Tibial nerve (tissue), 4 donors: ENCODE measurements around the gene EPGN. TPM values are rescaled to one million over a fixed set of nuclear protein-coding genes. Genes with fewer than 3 reads are reported as not detected.

ENCODE experiments used
- DNase-seq, 2 donors: peaks; one replicate each; pipeline ENCODE4 v3.0.0-alpha.2; 2019; ENCODE audit warnings: low spot score in 2 of 2
- H3K27ac ChIP-seq, 4 donors: fragments of 200-600 bp; sonication (generic) in 3 of 4; one replicate each; pipeline ENCODE4 v1.5.1; 2017 to 2019; ENCODE audit warnings: mild to moderate bottlenecking in 1 of 4
- H3K27me3 ChIP-seq, 2 donors: fragments of 200-600 bp; sonication (generic) in 1 of 2; one replicate each; pipeline versions ENCODE4 v1.5.1 to v1.6.0; 2017 to 2019
- H3K36me3 ChIP-seq, 3 donors: fragments of 200-600 bp; sonication (generic); one replicate each; pipeline ENCODE4 v1.5.1; 2018 to 2019
- H3K4me1 ChIP-seq, 4 donors: fragments of 200-600 bp; sonication (generic) in 3 of 4; one replicate each; pipeline ENCODE4 v1.5.1; 2017 to 2019
- H3K4me3 ChIP-seq, 4 donors: fragments of 200-600 bp; sonication (generic) in 3 of 4; one replicate each; pipeline ENCODE4 v1.5.1; 2017 to 2019; ENCODE audit warnings: mild to moderate bottlenecking in 1 of 4, moderate library complexity in 1 of 4
- H3K9me3 ChIP-seq, 4 donors: fragments of 200-600 bp; sonication (generic) in 3 of 4; one replicate each; pipeline ENCODE4 v1.5.1; 2017 to 2019
- CTCF ChIP-seq, 5 experiments: fragments of 200-600 bp in 3 of 5; fragments of 450-650 bp in 2 of 5; sonication (generic) in 3 of 5; IDR thresholded peaks; one replicate each; pipeline ENCODE4 v1.5.1; 2016 to 2019; ENCODE audit warnings: antibody characterized with exemption in 5 of 5, mild to moderate bottlenecking in 3 of 5, moderate library complexity in 2 of 5
- EP300 ChIP-seq, 2 donors: sonication (generic); formaldehyde crosslinking; IDR thresholded peaks; one replicate each; pipeline ENCODE4 v1.6.1; 2017; ENCODE audit warnings: antibody characterized with exemption in 2 of 2, mild to moderate bottlenecking in 1 of 2
- POLR2A ChIP-seq, 2 donors: fragments of 450-650 bp; IDR thresholded peaks; one replicate each; pipeline ENCODE4 v1.6.1; 2017; ENCODE audit warnings: antibody characterized with exemption in 2 of 2, mild to moderate bottlenecking in 2 of 2, moderate library complexity in 2 of 2
- WGBS, 2 donors: methylation state at CpG; one replicate each; pipeline ENCODE4 v1.1.5; 2018; 5-methylcytosine and 5-hydroxymethylcytosine counted together
- total RNA-seq, 4 donors: library from RNA; depleted of rRNA; stranded (reverse); fragments of >200 nt; gene quantifications; one replicate each; pipeline ENCODE4 v1.1.0, GENCODE V29; 2016

EPGN gene
- total RNA-seq, 4 donors from 2014 or later, result 0.78 TPM; not detected in 3

GRCh38 chr4:74344031-74344430, 35.8 kb downstream of the EPGN start:
- Histone ChIP-seq H3K27ac (no peak overlapping the region), H3K4me3 (no peak overlapping the region), H3K9me3 (peaks cover 0 to 19% (median 0%) of the 10 kb centered on the region in 4 donors), H3K27me3 (no peaks in the 10 kb centered on the region), H3K36me3 (no peaks in the 10 kb centered on the region), H3K4me1 (no peaks in the 10 kb centered on the region)
- TF ChIP-seq POLR2A (IDR thresholded peaks at IDR 0.05), result no peak
- no peak for TF ChIP-seq EP300 (IDR thresholded peaks at IDR 0.05)
- no peak for TF ChIP-seq CTCF (IDR thresholded peaks at IDR 0.05)
- 50 to 73% methylated on average over 1 of the region's 1 CpG for WGBS, 2 donors
- no peak for DNase-seq

- TF ChIP-seq CTCF (IDR thresholded peaks at IDR 0.05), result no peak
- TF ChIP-seq EP300 (IDR thresholded peaks at IDR 0.05), result no peak
- TF ChIP-seq POLR2A (IDR thresholded peaks at IDR 0.05), result no peak
- Histone ChIP-seq H3K27me3 (no peaks in the 10 kb centered on the region), H3K4me3 (no peak overlapping the region), H3K36me3 (no peaks in the 10 kb centered on the region), H3K4me1 (no peaks in the 10 kb centered on the region), H3K27ac (no peak overlapping the region), H3K9me3 (no peaks in the 10 kb centered on the region)
- WGBS, 2 donors, result 57 to 72% methylated on average over 4 of the region's 4 CpGs
- no peak for DNase-seq
Measured at GRCh38 chr4:74353858-74354257, 45.6 kb downstream of the EPGN start.

GRCh38 chr4:74357965-74358364, 49.7 kb downstream of the EPGN start:
- H3K9me3 ChIP-seq, result no peaks in the 10 kb centered on the region
- H3K27ac ChIP-seq, result no peak overlapping the region
- no peaks in the 10 kb centered on the region for H3K27me3 ChIP-seq
- 87 to 94% methylated on average over 1 of the region's 1 CpG for WGBS, 2 donors
- no peak for TF ChIP-seq CTCF (IDR thresholded peaks at IDR 0.05)
- TF ChIP-seq EP300 (IDR thresholded peaks at IDR 0.05), result no peak
- TF ChIP-seq POLR2A (IDR thresholded peaks at IDR 0.05), result no peak
- no peak overlapping the region for H3K4me3 ChIP-seq
- no peaks in the 10 kb centered on the region for H3K36me3 ChIP-seq
- H3K4me1 ChIP-seq, result no peaks in the 10 kb centered on the region
- DNase-seq, result no peak

- H3K4me1 ChIP-seq, result peaks cover 0 to 17% (median 3%) of the 10 kb centered on the region in 4 donors
- peaks cover 0 to 27% of the 10 kb centered on the region in 2 donors for H3K27me3 ChIP-seq
- H3K9me3 ChIP-seq, result no peaks in the 10 kb centered on the region
- no peak for DNase-seq
- TF ChIP-seq CTCF (IDR thresholded peaks at IDR 0.05) (no peak), EP300 (IDR thresholded peaks at IDR 0.05) (no peak), POLR2A (IDR thresholded peaks at IDR 0.05) (no peak)
- 75 to 80% methylated on average over 4 of the region's 4 CpGs for WGBS, 2 donors
- H3K4me3 ChIP-seq, result no peak overlapping the region
- no peak overlapping the region for H3K27ac ChIP-seq
- H3K36me3 ChIP-seq, result no peaks in the 10 kb centered on the region
Measured at GRCh38 chr4:74361671-74362070, 53.4 kb downstream of the EPGN start.

GRCh38 chr4:74362347-74362746, 54.1 kb downstream of the EPGN start:
- Histone ChIP-seq H3K27ac (no peak overlapping the region), H3K36me3 (no peaks in the 10 kb centered on the region), H3K4me3 (no peak overlapping the region), H3K27me3 (peaks cover 0 to 31% of the 10 kb centered on the region in 2 donors), H3K4me1 (peaks cover 0 to 17% (median 3%) of the 10 kb centered on the region in 4 donors), H3K9me3 (no peaks in the 10 kb centered on the region)
- WGBS, 2 donors, result 91 to 94% methylated on average over 3 of the region's 3 CpGs
- no peak for DNase-seq
- TF ChIP-seq EP300 (IDR thresholded peaks at IDR 0.05), result no peak
- no peak for TF ChIP-seq CTCF (IDR thresholded peaks at IDR 0.05)
- no peak for TF ChIP-seq POLR2A (IDR thresholded peaks at IDR 0.05)
